HG03565 (cell line): ENCODE measurements around the gene BNIP3.
"Not testable (repeated sequence)": the region's sequence is repeated elsewhere in the genome, so short reads cannot be mapped to it uniquely, and the experiment has no call there.

Experiments used
- ATAC-seq: cut with Tn5 transposase; IDR thresholded peaks from one replicate; pipeline ENCODE4 v1.9.1; 2021; ENCODE audit warnings: mild to moderate bottlenecking, moderate library complexity; ENCODE audit not compliant: unreplicated experiment

The BNIP3 gene

GRCh38 chr10:131959841-131960240 is 21.9 kb downstream of the BNIP3 start:
- no peak for ATAC-seq

GRCh38 chr10:131955591-131956340 is 26.0 kb downstream of the BNIP3 start:
- ATAC-seq, result no peak

GRCh38 chr10:131954356-131954965 is 27.3 kb downstream of the BNIP3 start:
- no peak for ATAC-seq

GRCh38 chr10:131949908-131950307 is 31.8 kb downstream of the BNIP3 start:
- not testable (repeated sequence) for ATAC-seq

- ATAC-seq, result no peak
These were observed 32.5 kb downstream of the BNIP3 start for GRCh38 chr10:131949041-131949862.

- no peak for ATAC-seq
These were observed 33.2 kb downstream of the BNIP3 start for GRCh38 chr10:131948501-131948900.

- no peak for ATAC-seq
These were observed 33.9 kb downstream of the BNIP3 start for GRCh38 chr10:131947631-131948347.

- ATAC-seq, result no peak
These were observed 34.8 kb downstream of the BNIP3 start for GRCh38 chr10:131946880-131947279.

GRCh38 chr10:131946321-131946751 is 35.4 kb downstream of the BNIP3 start:
- ATAC-seq, result no peak

- no peak for ATAC-seq
These were observed 36.6 kb downstream of the BNIP3 start for GRCh38 chr10:131944976-131945695.

GRCh38 chr10:131944412-131944811 is 37.3 kb downstream of the BNIP3 start:
- ATAC-seq, result no peak

GRCh38 chr10:131943021-131943814 is 38.5 kb downstream of the BNIP3 start:
- ATAC-seq, result no peak

GRCh38 chr10:131942455-131942854 is 39.3 kb downstream of the BNIP3 start:
- no peak for ATAC-seq

GRCh38 chr10:131938681-131939080 is 43.0 kb downstream of the BNIP3 start:
- ATAC-seq, result no peak

GRCh38 chr10:131937836-131938235 is 43.9 kb downstream of the BNIP3 start:
- ATAC-seq, result no peak

GRCh38 chr10:131936736-131937135 is 45.0 kb downstream of the BNIP3 start:
- ATAC-seq, result no peak

- no peak for ATAC-seq
These were observed 45.4 kb downstream of the BNIP3 start for GRCh38 chr10:131936294-131936693.

- no peak for ATAC-seq
These were observed 46.5 kb downstream of the BNIP3 start for GRCh38 chr10:131935260-131935659.

- no peak for ATAC-seq
These were observed 47.0 kb downstream of the BNIP3 start for GRCh38 chr10:131934769-131935168.

GRCh38 chr10:131933696-131934086 is 48.0 kb downstream of the BNIP3 start:
- ATAC-seq, result no peak
